H1 (cell line): Measurements from ENCODE around the gene ZBTB1. TPM values are rescaled to one million over a fixed set of nuclear protein-coding genes. Genes with fewer than 3 reads are reported as not detected.

ENCODE experiments used
- CTCF ChIA-PET: fragments of 300-600 bp; sonication (Branson Sonifier 250); formaldehyde crosslinking; loops from one replicate; lab custom pipeline; 2021; ENCODE audit not compliant: partially characterized antibody; lab: Charles Lee
- POLR2A ChIA-PET: fragments of 300-600 bp; sonication (Branson Sonifier 250); formaldehyde crosslinking; loops from one replicate; lab custom pipeline; 2021; ENCODE audit warnings: inconsistent platforms; ENCODE audit not compliant: partially characterized antibody; lab: Charles Lee
- DNase-seq, 2 experiments: peaks; one replicate each; pipeline versions ENCODE4 v3.0.0 to v3.0.0-alpha.2; 2010 to 2022; ENCODE audit warnings: low spot score in 2 of 2, low read depth in 1 of 2, mixed read lengths in 1 of 2
- FAIRE-seq: peaks from 2 replicates; lab custom pipeline; 2011; peaks lifted over from hg19 to GRCh38; lab: Jason Lieb, UNC
- H2AFZ ChIP-seq: 2 replicates; pipeline ENCODE4 v1.8.1; 2012; ENCODE audit warnings: low read length, inconsistent platforms
- H2AK5ac ChIP-seq: 2 replicates; pipeline ENCODE4 v1.6.1; 2013; ENCODE audit warnings: low read depth, low read length
- H2BK120ac ChIP-seq: replicated peaks from 2 replicates; pipeline ENCODE3; 2013; ENCODE audit warnings: low read depth, low read length, inconsistent platforms
- H2BK12ac ChIP-seq: 2 replicates; pipeline ENCODE4 v1.6.1; 2013; ENCODE audit warnings: low read depth, low read length
- H2BK15ac ChIP-seq: 2 replicates; pipeline ENCODE4 v1.6.1; 2013; ENCODE audit warnings: low read length
- H2BK20ac ChIP-seq: 2 replicates; pipeline ENCODE4 v1.6.1; 2013; ENCODE audit warnings: low read length
- H2BK5ac ChIP-seq: 2 replicates; pipeline ENCODE4 v1.6.1; 2013; ENCODE audit warnings: low read depth, low read length
- H3K14ac ChIP-seq: 2 replicates; pipeline ENCODE4 v1.6.1; 2013; ENCODE audit warnings: inconsistent platforms; ENCODE audit not compliant: insufficient read length
- H3K18ac ChIP-seq: 2 replicates; pipeline ENCODE4 v1.6.1; 2013; ENCODE audit warnings: low read length; ENCODE audit errors: extremely low read depth
- H3K23ac ChIP-seq: 2 replicates; pipeline ENCODE4 v1.6.1; 2013; ENCODE audit warnings: inconsistent platforms; ENCODE audit not compliant: insufficient read length
- H3K23me2 ChIP-seq: 2 replicates; pipeline ENCODE4 v1.6.1; 2013; ENCODE audit warnings: low read depth, low read length
- H3K27ac ChIP-seq: 2 replicates; pipeline ENCODE4 v1.6.1; 2011; ENCODE audit warnings: low read depth, low read length, inconsistent platforms
- H3K27me3 ChIP-seq, 4 experiments: replicated peaks in 1 of 4; 1 replicate in 1 of 4; 2 replicates in 3 of 4; pipeline versions ENCODE4 v1.6.1 to v1.8.1; 2011 to 2013; ENCODE audit warnings: low read length in 3 of 4, mild to moderate bottlenecking in 3 of 4, inconsistent platforms in 2 of 4, mixed read lengths in 2 of 4, moderate library complexity in 1 of 4; ENCODE audit not compliant: control insufficient read depth in 3 of 4, insufficient read depth in 3 of 4; ENCODE audit errors: extremely low read depth in 1 of 4
- H3K36me3 ChIP-seq, 4 experiments: 2 replicates each; pipeline versions ENCODE4 v1.6.1 to v1.8.1; 2011 to 2013; ENCODE audit warnings: mild to moderate bottlenecking in 4 of 4, low read length in 3 of 4, moderate library complexity in 2 of 4, control low read depth in 1 of 4, inconsistent platforms in 1 of 4; ENCODE audit not compliant: insufficient read depth in 4 of 4, control insufficient read depth in 2 of 4
- H3K4ac ChIP-seq: replicated peaks from 2 replicates; pipeline ENCODE3; 2013; ENCODE audit warnings: low read length, low read depth, mixed read lengths, inconsistent platforms; ENCODE audit not compliant: insufficient read length
- H3K4me1 ChIP-seq, 4 experiments: replicated peaks in 1 of 4; 1 replicate in 1 of 4; 2 replicates in 3 of 4; pipeline versions ENCODE4 v1.6.1 to v1.8.1; 2011 to 2013; ENCODE audit warnings: low read length in 3 of 4, inconsistent platforms in 2 of 4, mixed read lengths in 1 of 4; ENCODE audit not compliant: insufficient read depth in 4 of 4, control insufficient read depth in 3 of 4
- H3K4me2 ChIP-seq, 2 experiments: 2 replicates each; pipeline versions ENCODE4 v1.6.1 to v1.8.1; 2011 to 2013; ENCODE audit warnings: low read depth in 2 of 2, low read length in 2 of 2, control low read depth in 1 of 2, inconsistent platforms in 1 of 2, mild to moderate bottlenecking in 1 of 2; ENCODE audit not compliant: insufficient read depth in 1 of 2
- H3K4me3 ChIP-seq, 4 experiments: fragments of 200-600, 300-600 bp in 1 of 4; sonication (generic), shearing (Covaris generic), sonication (Bioruptor Twin) in 1 of 4; 2 replicates each; pipeline versions ENCODE4 v1.5.1 to v1.8.1; 2011 to 2016; ENCODE audit warnings: low read length in 4 of 4, low read depth in 3 of 4, control low read depth in 2 of 4, inconsistent platforms in 2 of 4, mild to moderate bottlenecking in 2 of 4, mixed read lengths in 1 of 4, moderate library complexity in 1 of 4; ENCODE audit not compliant: insufficient read depth in 2 of 4; ENCODE audit errors: extremely low read depth in 1 of 4
- H3K56ac ChIP-seq: replicated peaks from 2 replicates; pipeline ENCODE3; 2013; ENCODE audit warnings: low read depth, mild to moderate bottlenecking, mixed read lengths, low read length, inconsistent platforms; ENCODE audit not compliant: insufficient read length
- H3K79me1 ChIP-seq: 2 replicates; pipeline ENCODE4 v1.6.1; 2013; ENCODE audit warnings: low read depth, low read length, control low read depth
- H3K79me2 ChIP-seq, 2 experiments: 2 replicates each; pipeline versions ENCODE4 v1.6.1 to v1.8.1; 2012 to 2013; ENCODE audit warnings: low read length in 2 of 2, mild to moderate bottlenecking in 2 of 2, inconsistent platforms in 1 of 2; ENCODE audit not compliant: insufficient read depth in 2 of 2, control insufficient read depth in 1 of 2
- H3K9ac ChIP-seq, 4 experiments: replicated peaks in 1 of 4; 1 replicate in 1 of 4; 2 replicates in 3 of 4; pipeline versions ENCODE4 v1.6.1 to v1.8.1; 2011 to 2013; ENCODE audit warnings: low read depth in 3 of 4, low read length in 3 of 4, control low read depth in 2 of 4, mild to moderate bottlenecking in 2 of 4, moderate library complexity in 2 of 4, inconsistent platforms in 1 of 4; ENCODE audit errors: extremely low read depth in 1 of 4
- H3K9me3 ChIP-seq, 2 experiments: 2 replicates each; pipeline versions ENCODE4 v1.6.1 to v1.8.1; 2012 to 2013; ENCODE audit warnings: mild to moderate bottlenecking in 2 of 2, moderate library complexity in 2 of 2, control low read depth in 1 of 2, inconsistent platforms in 1 of 2, low read depth in 1 of 2, low read length in 1 of 2, mixed read lengths in 1 of 2; ENCODE audit not compliant: insufficient read depth in 2 of 2
- H4K20me1 ChIP-seq, 2 experiments: replicated peaks in 1 of 2; 2 replicates each; pipeline versions ENCODE3 to v1.8.1; 2011 to 2013; ENCODE audit warnings: inconsistent platforms in 2 of 2, low read length in 2 of 2, mild to moderate bottlenecking in 1 of 2; ENCODE audit not compliant: insufficient read depth in 2 of 2, control insufficient read depth in 1 of 2
- H4K5ac ChIP-seq: 2 replicates; pipeline ENCODE4 v1.6.1; 2013; ENCODE audit warnings: low read length, low read depth, mixed read lengths, inconsistent platforms; ENCODE audit not compliant: insufficient read length
- H4K8ac ChIP-seq: 2 replicates; pipeline ENCODE4 v1.8.0; 2013; ENCODE audit warnings: mild to moderate bottlenecking, moderate library complexity, low read length, inconsistent platforms; ENCODE audit not compliant: insufficient read depth; ENCODE audit errors: extremely low read depth
- H4K91ac ChIP-seq: replicated peaks from 2 replicates; pipeline ENCODE3; 2013; ENCODE audit warnings: low read length, mixed read lengths, inconsistent platforms; ENCODE audit not compliant: insufficient read length
- ATF3 ChIP-seq: IDR thresholded peaks from 2 replicates; pipeline ENCODE4 v1.6.1; 2011; ENCODE audit warnings: low read depth, mild to moderate bottlenecking, low read length; ENCODE audit not compliant: insufficient read depth
- POLR2AphosphoS5 ChIP-seq: IDR thresholded peaks from 2 replicates; pipeline ENCODE4 v1.6.1; 2011; ENCODE audit warnings: low read depth, low read length
- WGBS, 2 experiments: shearing (Covaris generic) in 1 of 2; methylation state at CpG; one replicate each; pipeline versions ENCODE4 v1.1.6 to v1.1.7; 2013 to 2015; ENCODE audit warnings: low lambda C conversion rate in 2 of 2, mixed read lengths in 2 of 2, inconsistent platforms in 1 of 2, low coverage in 1 of 2, missing lambda C conversion rate in 1 of 2; ENCODE audit not compliant: insufficient replicate concordance in 2 of 2, insufficient coverage in 1 of 2, insufficient read length in 1 of 2; ENCODE audit errors: extremely low coverage in 1 of 2, missing lambda C conversion rate in 1 of 2; 5-methylcytosine and 5-hydroxymethylcytosine counted together
- polyA plus RNA-seq, 7 experiments: library from polyadenylated mRNA; depleted of rRNA in 3 of 7; stranded (reverse) in 5 of 7; unstranded in 2 of 7; fragments of >200 nt in 5 of 7; fragments of 200-250 nt in 2 of 7; gene quantifications; 1 replicate in 5 of 7; 2 replicates in 1 of 7; 4 replicates in 1 of 7; pipeline versions ENCODE4 v1.2.1 to v1.2.3, GENCODE V29; 2011 to 2013; ENCODE audit warnings: missing spikeins in 2 of 7, mixed read lengths in 2 of 7
- total RNA-seq: library from RNA; stranded (reverse); fragmentation: NEBNext Ultra II Directional; extraction: Animal tissue kit (Norgen Biotek cat#: 25700); gene quantifications from 2 replicates; pipeline ENCODE4 v1.2.1, GENCODE V29; 2021

The ZBTB1 gene
- total and polyA plus RNA-seq, 2 of the 8 experiments (the other 6 are each of a cell fraction or from before 2014, with no cell fraction given), result 13.6 to 27.5 TPM

DNA sequence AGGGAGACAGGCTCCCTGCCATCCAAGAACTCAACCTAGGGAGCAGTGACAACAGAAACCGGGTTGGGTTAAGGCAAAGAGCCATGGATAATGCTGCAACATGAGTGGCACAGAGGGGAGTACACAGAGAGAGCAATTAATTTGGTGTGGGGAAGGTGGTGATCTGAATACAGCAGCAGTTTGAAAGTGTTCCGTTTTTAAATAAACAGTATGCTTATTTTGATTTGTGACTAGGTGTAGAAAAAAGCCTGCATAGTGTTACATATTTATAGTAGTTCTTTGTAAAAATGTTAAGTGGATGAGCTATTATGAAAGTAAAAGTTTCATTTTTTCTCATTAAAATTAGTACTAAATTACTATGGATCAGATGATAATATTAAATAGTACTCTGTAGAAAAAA is 30.5 kb upstream of the ZBTB1 start:
- H2BK20ac ChIP-seq, result no peak overlapping the region
- no peak overlapping the region for H3K23ac ChIP-seq
- no peak overlapping the region for H4K8ac ChIP-seq
- CTCF ChIA-PET, result interaction anchor here (1.1 kb wide), 1 partner anchor 25 kb away, joined by 3 read pairs; no protein-coding TSS in a partner anchor
- no peak overlapping the region for H3K27ac ChIP-seq
- H3K79me1 ChIP-seq, result no peaks in the 10 kb centered on the region
- no peak overlapping the region for H2BK5ac ChIP-seq
- no peaks in the 10 kb centered on the region for H3K4me1 ChIP-seq
- no peak for DNase-seq
- H3K14ac ChIP-seq, result no peak overlapping the region
- H3K27me3 ChIP-seq, result no peaks in the 10 kb centered on the region
- no peak overlapping the region for H2BK15ac ChIP-seq
- no peak overlapping the region for H3K18ac ChIP-seq
- FAIRE-seq, result no peak
- H3K79me2 ChIP-seq, result no peaks in the 10 kb centered on the region
- POLR2A ChIA-PET, result interaction anchor here (0.8 to 1.0 kb wide), 2 partner anchors 8 to 66 kb away, joined by 3 read pairs; partner anchors contain the start of genes AKAP5 and HSPA2
- no peak overlapping the region for H3K9ac ChIP-seq
- H3K56ac ChIP-seq, result no peak overlapping the region
- H3K23me2 ChIP-seq, result no peaks in the 10 kb centered on the region
- no peak overlapping the region for H2AK5ac ChIP-seq
- H3K4me3 ChIP-seq, result no peak overlapping the region
- H4K91ac ChIP-seq, result no peak overlapping the region
- peaks cover 2 to 3% of the 10 kb centered on the region in 2 experiments for H4K20me1 ChIP-seq
- no peak for TF ChIP-seq POLR2AphosphoS5
- TF ChIP-seq ATF3, result no peak
- TF ChIP-seq, all 59 proteins: peak for 0
- Histone ChIP-seq H3K9me3 (no peaks in the 10 kb centered on the region), H3K36me3 (no peaks in the 10 kb centered on the region), H2BK120ac (no peak overlapping the region), H2BK12ac (no peak overlapping the region), H3K4ac (no peak overlapping the region), H4K5ac (no peak overlapping the region), H3K4me2 (no peak overlapping the region), H2AFZ (no peak overlapping the region)
- WGBS, 2 experiments, result 87% methylated on average over 2 of the region's 2 CpGs; no CpG with 5 or more reads in 1 of the 2 experiments
